ENCODE measurements around the gene NR3C1. TPM values are rescaled to one million over a fixed set of nuclear protein-coding genes. Genes with fewer than 3 reads are reported as not detected.
A peak's percentile ranks its signal among the peaks of the same experiment; 100 is the strongest.

NR3C1 gene
- total RNA-seq, 1 experiment from 2014 or later: 31.4 TPM

- Histone ChIP-seq H3K9ac (ENCODE audit: extremely low read depth, insufficient read length, low read length) (no peak overlapping the region), H4K20me1 (ENCODE audit: control insufficient read depth, insufficient read depth, insufficient read length) (no peaks in the 10 kb centered on the region), H3K27ac (ENCODE audit: insufficient read length, low read depth, low read length) (no peak overlapping the region)
These were observed 26.3 kb downstream of the NR3C1 start for GRCh38 chr5:143376911-143377813.

More at GRCh38 chr5:143376911-143377813, 26.3 kb downstream of the NR3C1 start:
- peaks cover 27 to 32% of the 10 kb centered on the region in 2 experiments for H3K4me1 Mint-ChIP-seq
- no peak overlapping the region for H3K4me2 ChIP-seq (ENCODE audit: insufficient read depth, insufficient read length, low read length)
- no peak overlapping the region for H4K91ac ChIP-seq (ENCODE audit: insufficient read length, low read depth, low read length)
- no peak overlapping the region for H2BK5ac ChIP-seq (ENCODE audit: insufficient read length, low read length)
- H2AK5ac ChIP-seq (ENCODE audit: insufficient read length, low read length): no peak overlapping the region
- H3K14ac ChIP-seq (ENCODE audit: insufficient read depth, low read length): no peak overlapping the region
- TF ChIP-seq CTCF (conservative IDR thresholded peaks at IDR 0.05): no peak
- DNase-seq: peak; percentile 77
- no CpG with 5 or more reads among the region's 5 CpGs for WGBS (ENCODE audit: extremely low coverage, insufficient read length, low lambda C conversion rate)
- no peaks in the 10 kb centered on the region for H3K79me2 ChIP-seq (ENCODE audit: insufficient read depth, low read length)
- H4K8ac ChIP-seq (replicated peaks; ENCODE audit: insufficient read length, low read depth, low read length): no peak overlapping the region
- H3K23me2 ChIP-seq (ENCODE audit: insufficient read length, low read depth, low read length, poor library complexity, severe bottlenecking): no peaks in the 10 kb centered on the region
- peak overlapping the region in 1 of 3 experiments; percentile 59; a peak in 3 of 7 replicates for H3K27ac Mint-ChIP-seq
- no peak overlapping the region for H3K56ac ChIP-seq (ENCODE audit: insufficient read length, low read depth, low read length)
- no peak overlapping the region for H2BK15ac ChIP-seq (ENCODE audit: low read depth, low read length)
- H3K4me3 Mint-ChIP-seq: no peak overlapping the region
- H2AFZ ChIP-seq (ENCODE audit: low read length): no peak overlapping the region
- H2BK12ac ChIP-seq (ENCODE audit: insufficient read length, low read depth, low read length): no peak overlapping the region
- H3K9me3 Mint-ChIP-seq: no peaks in the 10 kb centered on the region
- no peak overlapping the region for H2BK20ac ChIP-seq (ENCODE audit: low read depth, low read length, poor library complexity, severe bottlenecking)
- no peak overlapping the region for H2BK120ac ChIP-seq (ENCODE audit: low read depth, low read length, poor library complexity, severe bottlenecking)
- H4K5ac ChIP-seq (ENCODE audit: insufficient read length, low read depth, low read length): no peak overlapping the region
- no peaks in the 10 kb centered on the region for H3K79me1 ChIP-seq (ENCODE audit: insufficient read depth, low read depth, low read length, poor library complexity, severe bottlenecking)
- no peaks in the 10 kb centered on the region for H3K27me3 ChIP-seq (ENCODE audit: insufficient read depth, low read length)
- no peak overlapping the region for H3K18ac ChIP-seq (ENCODE audit: insufficient read length, low read depth, low read length)
- H3K4me1 ChIP-seq (ENCODE audit: insufficient read depth, low read length): no peaks in the 10 kb centered on the region; the same call in 1 of the 2 replicates
- no peaks in the 10 kb centered on the region for H3K27me3 Mint-ChIP-seq (ENCODE audit: low read depth)
- H3K23ac ChIP-seq (ENCODE audit: insufficient read length, low read depth, low read length): no peak overlapping the region
- H3T11ph ChIP-seq (ENCODE audit: low read length): no peak overlapping the region
- no peak overlapping the region for H3K4ac ChIP-seq (ENCODE audit: low read depth, low read length)
- H3K36me3 Mint-ChIP-seq (ENCODE audit: insufficient read depth in 1 of 3, low read depth in 3 of 3): peaks cover 0 to 2% (median 0%) of the 10 kb centered on the region in 3 experiments; a peak in 2 of 7 replicates
- no peaks in the 10 kb centered on the region for H3K9me3 ChIP-seq (ENCODE audit: control insufficient read depth, low read depth, low read length)

Measured in H9 (cell line).